HG03575 (cell line): ENCODE data around the gene TTLL8.
"Not testable (repeated sequence)": the region's sequence is repeated elsewhere in the genome, so short reads cannot be mapped to it uniquely, and the experiment has no call there.

Source experiments
- ATAC-seq: cut with Tn5 transposase; IDR thresholded peaks from one replicate; pipeline ENCODE4 v1.9.1; 2021; ENCODE audit not compliant: unreplicated experiment, insufficient number of reproducible peaks, low FRiP score; ENCODE audit errors: extremely low read depth

The TTLL8 gene

GRCh38 chr22:50058061-50058905 is at the start of gene TTLL8:
TTLL8 (minus strand) TSS chr22:50058298.
- ATAC-seq: no peak

GRCh38 chr22:50107529-50107928 is 49.4 kb upstream of the TTLL8 start:
- ATAC-seq: no peak

GRCh38 chr22:50105208-50106100 is 47.4 kb upstream of the TTLL8 start:
- ATAC-seq: no peak

GRCh38 chr22:50104141-50104544 is 46.0 kb upstream of the TTLL8 start:
- ATAC-seq: no peak

GRCh38 chr22:50102946-50103345 is 44.8 kb upstream of the TTLL8 start:
- ATAC-seq: no peak

GRCh38 chr22:50101870-50102565 is 43.9 kb upstream of the TTLL8 start:
- ATAC-seq: no peak

GRCh38 chr22:50098052-50098451 is 40.0 kb upstream of the TTLL8 start:
- ATAC-seq: no peak

GRCh38 chr22:50092342-50092741 is 34.2 kb upstream of the TTLL8 start:
- ATAC-seq: no peak

- no peak for ATAC-seq
Measured at GRCh38 chr22:50091092-50091768, 33.1 kb upstream of the TTLL8 start.

- no peak for ATAC-seq
Measured at GRCh38 chr22:50090412-50090714, 32.3 kb upstream of the TTLL8 start.

- no peak for ATAC-seq
Measured at GRCh38 chr22:50089682-50090411, 31.7 kb upstream of the TTLL8 start, which contains the start of gene MOV10L1. MOV10L1 (plus strand) TSS chr22:50090006; CDS start chr22:50090089, 83 bp downstream.

GRCh38 chr22:50089231-50089630 is 31.1 kb upstream of the TTLL8 start:
- ATAC-seq: no peak

GRCh38 chr22:50088096-50088495 is 30.0 kb upstream of the TTLL8 start:
- ATAC-seq: no peak

GRCh38 chr22:50087646-50088045 is 29.5 kb upstream of the TTLL8 start:
- ATAC-seq: no peak

GRCh38 chr22:50086975-50087374 is 28.9 kb upstream of the TTLL8 start:
- not testable (repeated sequence) for ATAC-seq

- no peak for ATAC-seq
Measured at GRCh38 chr22:50086526-50086925, 28.4 kb upstream of the TTLL8 start.

GRCh38 chr22:50085211-50085972 is 27.3 kb upstream of the TTLL8 start, which contains the start of gene MLC1:
MLC1 (minus strand) TSS chr22:50085426; CDS start chr22:50084902, 524 bp downstream.
- no peak for ATAC-seq
